Suprapubic skin (tissue), 4 donors: Measurements from ENCODE around the gene CCDC40. TPM values are rescaled to one million over a fixed set of nuclear protein-coding genes. Genes with fewer than 3 reads are reported as not detected.

Source experiments
- DNase-seq, 2 donors: peaks; one replicate each; pipeline ENCODE4 v3.0.0-alpha.2; 2019; ENCODE audit warnings: low spot score in 2 of 2
- H3K27ac ChIP-seq: fragments of 200-600 bp; sonication (generic); one replicate; pipeline ENCODE4 v1.5.1; 2019
- H3K27me3 ChIP-seq: fragments of 200-600 bp; sonication (generic); one replicate; pipeline ENCODE4 v1.5.1; 2019
- H3K36me3 ChIP-seq: fragments of 200-600 bp; sonication (generic); one replicate; pipeline ENCODE4 v1.5.1; 2019
- H3K4me1 ChIP-seq: fragments of 200-600 bp; sonication (generic); one replicate; pipeline ENCODE4 v1.5.1; 2019
- H3K4me3 ChIP-seq: fragments of 200-600 bp; sonication (generic); one replicate; pipeline ENCODE4 v1.5.1; 2019; ENCODE audit warnings: mild to moderate bottlenecking
- H3K9me3 ChIP-seq: fragments of 200-600 bp; sonication (generic); one replicate; pipeline ENCODE4 v1.5.1; 2019
- EP300 ChIP-seq: sonication (generic); formaldehyde crosslinking; IDR thresholded peaks from one replicate; pipeline ENCODE4 v1.6.1; 2017; ENCODE audit warnings: antibody characterized with exemption
- POLR2A ChIP-seq, 2 donors: fragments of 450-650 bp; IDR thresholded peaks; one replicate each; pipeline ENCODE4 v1.6.1; 2017; ENCODE audit warnings: antibody characterized with exemption in 2 of 2, mild to moderate bottlenecking in 2 of 2, moderate library complexity in 2 of 2
- POLR2AphosphoS5 ChIP-seq, 3 donors: sonication (generic); formaldehyde crosslinking; IDR thresholded peaks; one replicate each; pipeline ENCODE4 v1.6.1; 2017; ENCODE audit warnings: antibody characterized with exemption in 3 of 3
- WGBS: methylation state at CpG from one replicate; pipeline ENCODE4 v1.1.5; 2018; 5-methylcytosine and 5-hydroxymethylcytosine counted together
- total RNA-seq, 4 donors: library from RNA; depleted of rRNA; stranded (reverse); fragments of >200 nt; gene quantifications; one replicate each; pipeline ENCODE4 v1.1.0, GENCODE V29; 2016
- TF ChIP-seq, protein P1 (sequence below), 2 donors: fragments of 200-600 bp in 1 of 2; fragments of 450-650 bp in 1 of 2; sonication (generic) in 1 of 2; IDR thresholded peaks; one replicate each; pipeline ENCODE4 v1.5.1; 2016 to 2019; ENCODE audit warnings: antibody characterized with exemption in 2 of 2, mild to moderate bottlenecking in 1 of 2, moderate library complexity in 1 of 2

Gene CCDC40
- total RNA-seq, 4 donors from 2014 or later, result 1.2 to 4.4 (median 2.9) TPM

DNA sequence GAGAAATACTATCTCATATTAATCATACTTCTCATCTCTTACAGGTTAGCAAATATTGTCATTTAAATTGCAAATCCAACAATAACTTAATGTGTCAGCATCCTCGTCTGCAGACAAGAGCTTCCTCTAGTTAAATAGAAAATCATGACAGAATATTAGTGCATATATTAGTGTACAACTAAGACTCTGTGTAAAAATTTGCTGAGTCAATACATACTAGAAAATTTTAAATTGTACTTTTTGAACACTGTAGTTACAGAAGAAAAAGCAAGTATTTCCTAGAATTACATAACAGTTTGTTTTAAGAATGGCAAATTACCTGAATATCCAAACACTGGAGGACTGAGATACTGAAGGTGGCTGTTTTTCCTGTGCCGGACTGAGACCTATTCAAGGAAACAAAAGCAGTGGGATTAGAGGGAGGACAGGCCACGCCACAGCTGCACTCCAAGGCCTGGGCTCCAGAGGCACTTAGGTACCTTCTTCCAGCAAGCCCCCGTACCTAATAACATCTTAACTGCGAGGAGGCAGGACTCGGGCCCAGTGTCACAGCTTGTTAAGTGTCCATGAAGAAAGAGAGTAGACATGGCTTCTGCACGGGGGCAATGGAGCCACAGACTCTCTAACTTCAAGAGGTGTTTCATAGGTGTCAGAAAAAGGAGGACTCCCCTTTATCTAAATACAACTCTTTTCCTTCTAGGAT is 105.2 kb downstream of the CCDC40 start:
- Histone ChIP-seq H3K27ac (no peak overlapping the region), H3K4me3 (no peak overlapping the region), H3K4me1 (peaks cover 18% of the 10 kb centered on the region), H3K27me3 (no peaks in the 10 kb centered on the region), H3K9me3 (no peaks in the 10 kb centered on the region), H3K36me3 (peaks cover 72% of the 10 kb centered on the region)
- TF ChIP-seq POLR2A (IDR thresholded peaks at IDR 0.05), result no peak
- no peak for DNase-seq
- WGBS, result 92% methylated on average over 7 of the region's 7 CpGs

GRCh38 chr17:80142929-80143328 is 106.5 kb downstream of the CCDC40 start:
- TF ChIP-seq POLR2AphosphoS5 (IDR thresholded peaks at IDR 0.05) (no peak), EP300 (no peak), POLR2A (IDR thresholded peaks at IDR 0.05) (no peak)
- TF ChIP-seq, protein P1, sequence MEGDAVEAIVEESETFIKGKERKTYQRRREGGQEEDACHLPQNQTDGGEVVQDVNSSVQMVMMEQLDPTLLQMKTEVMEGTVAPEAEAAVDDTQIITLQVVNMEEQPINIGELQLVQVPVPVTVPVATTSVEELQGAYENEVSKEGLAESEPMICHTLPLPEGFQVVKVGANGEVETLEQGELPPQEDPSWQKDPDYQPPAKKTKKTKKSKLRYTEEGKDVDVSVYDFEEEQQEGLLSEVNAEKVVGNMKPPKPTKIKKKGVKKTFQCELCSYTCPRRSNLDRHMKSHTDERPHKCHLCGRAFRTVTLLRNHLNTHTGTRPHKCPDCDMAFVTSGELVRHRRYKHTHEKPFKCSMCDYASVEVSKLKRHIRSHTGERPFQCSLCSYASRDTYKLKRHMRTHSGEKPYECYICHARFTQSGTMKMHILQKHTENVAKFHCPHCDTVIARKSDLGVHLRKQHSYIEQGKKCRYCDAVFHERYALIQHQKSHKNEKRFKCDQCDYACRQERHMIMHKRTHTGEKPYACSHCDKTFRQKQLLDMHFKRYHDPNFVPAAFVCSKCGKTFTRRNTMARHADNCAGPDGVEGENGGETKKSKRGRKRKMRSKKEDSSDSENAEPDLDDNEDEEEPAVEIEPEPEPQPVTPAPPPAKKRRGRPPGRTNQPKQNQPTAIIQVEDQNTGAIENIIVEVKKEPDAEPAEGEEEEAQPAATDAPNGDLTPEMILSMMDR (IDR thresholded peaks at IDR 0.05), result no peak
- Histone ChIP-seq H3K27me3 (no peaks in the 10 kb centered on the region), H3K27ac (no peak overlapping the region), H3K9me3 (no peaks in the 10 kb centered on the region), H3K4me3 (no peak overlapping the region), H3K4me1 (peaks cover 20% of the 10 kb centered on the region), H3K36me3 (peaks cover 59% of the 10 kb centered on the region)
- 80% methylated on average over 6 of the region's 6 CpGs for WGBS
- no peak for DNase-seq

DNA sequence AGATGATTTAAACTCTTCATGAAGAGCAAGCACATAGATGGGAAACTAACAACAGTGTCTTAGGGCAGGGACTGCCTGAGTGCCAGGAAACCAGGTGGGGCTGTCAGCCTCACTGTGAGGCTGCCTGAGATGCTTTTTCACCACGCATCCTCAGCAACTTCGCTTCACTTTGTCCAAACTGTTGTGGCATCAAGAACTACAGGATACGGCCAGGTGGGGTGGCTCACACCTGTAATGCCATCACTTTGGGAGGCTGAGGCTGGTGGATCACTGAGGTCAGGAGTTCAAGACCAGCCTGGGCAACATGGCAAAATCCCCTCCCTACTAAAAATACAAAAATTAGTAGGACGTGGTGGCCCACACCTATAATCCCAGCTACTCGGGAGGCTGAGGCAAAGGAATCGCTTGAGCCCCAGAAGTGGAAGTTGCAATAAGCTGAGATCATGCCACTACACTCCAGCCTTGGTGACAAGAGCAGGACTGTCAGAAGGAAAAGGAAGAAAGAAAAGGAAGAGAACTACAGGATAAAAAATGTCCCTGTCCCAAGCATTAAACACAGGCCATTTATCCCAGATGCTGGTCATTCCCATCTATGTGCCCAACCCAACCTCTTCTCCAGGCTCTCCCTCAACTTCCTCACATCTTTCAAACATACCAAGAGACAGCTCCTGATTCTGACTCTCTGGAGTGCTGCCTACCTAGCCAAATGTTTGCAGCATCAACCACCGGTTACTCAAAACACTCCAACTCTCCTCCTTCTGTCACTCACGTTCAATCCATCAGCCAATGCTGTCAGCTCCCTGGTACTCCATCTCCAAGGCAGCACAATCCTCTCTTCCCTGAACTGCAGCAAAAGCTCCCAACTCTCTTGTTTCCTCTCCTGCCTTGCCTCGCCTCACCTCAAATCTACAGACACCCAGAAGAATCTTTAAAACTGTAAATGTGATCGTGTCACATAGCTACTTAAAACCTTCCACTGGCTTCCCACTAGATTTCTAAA is 108.9 kb downstream of the CCDC40 start:
- Histone ChIP-seq H3K27ac (no peak overlapping the region), H3K27me3 (no peaks in the 10 kb centered on the region), H3K4me1 (peaks cover 32% of the 10 kb centered on the region), H3K9me3 (no peaks in the 10 kb centered on the region), H3K4me3 (peak overlapping the region; percentile 89), H3K36me3 (peaks cover 35% of the 10 kb centered on the region)
- DNase-seq, result no peak
- WGBS, result 46% methylated on average over 10 of the region's 10 CpGs
- TF ChIP-seq POLR2AphosphoS5 (IDR thresholded peaks at IDR 0.05), result no peak
- TF ChIP-seq EP300, result no peak
- no peak for TF ChIP-seq POLR2A (IDR thresholded peaks at IDR 0.05)
- TF ChIP-seq, protein P1 (IDR thresholded peaks at IDR 0.05), result no peak

GRCh38 chr17:80146121-80147034 is 109.9 kb downstream of the CCDC40 start:
- TF ChIP-seq, protein P1 (IDR thresholded peaks at IDR 0.05), result no peak
- TF ChIP-seq POLR2A (IDR thresholded peaks at IDR 0.05) (no peak), EP300 (no peak), POLR2AphosphoS5 (IDR thresholded peaks at IDR 0.05) (no peak)
- H3K4me1 ChIP-seq, result peaks cover 32% of the 10 kb centered on the region
- peak overlapping the region; percentile 84 for H3K27ac ChIP-seq
- WGBS, result 0% methylated on average over 17 of the region's 69 CpGs
- no peaks in the 10 kb centered on the region for H3K27me3 ChIP-seq
- H3K4me3 ChIP-seq, result peak overlapping the region; percentile 89
- peak; percentile 74 to 84 for DNase-seq
- peaks cover 27% of the 10 kb centered on the region for H3K36me3 ChIP-seq
- no peaks in the 10 kb centered on the region for H3K9me3 ChIP-seq
